Keratinocyte (primary cell): ENCODE measurements around the gene MARK1. TPM values are rescaled to one million over a fixed set of nuclear protein-coding genes. Genes with fewer than 3 reads are reported as not detected.

Experiments
- DNase-seq: peaks from one replicate; pipeline ENCODE4 v3.0.0-alpha.2; 2011; ENCODE audit warnings: low read depth, missing footprints, low spot score
- FAIRE-seq: peaks from 2 replicates; lab custom pipeline; 2011; peaks lifted over from hg19 to GRCh38; lab: Jason Lieb, UNC
- H2AFZ ChIP-seq: 2 replicates; pipeline ENCODE4 v1.6.0; 2012; ENCODE audit warnings: low read length, control low read depth, inconsistent platforms; ENCODE audit not compliant: control insufficient read depth
- H3K27ac ChIP-seq: 2 replicates; pipeline ENCODE4 v1.5.1; 2011; ENCODE audit warnings: low read length; ENCODE audit not compliant: control insufficient read depth, insufficient read depth
- H3K27me3 ChIP-seq: 3 replicates; pipeline ENCODE4 v1.6.0; 2011; ENCODE audit warnings: low read length; ENCODE audit not compliant: control insufficient read depth, insufficient read depth; ENCODE audit errors: extremely low read depth
- H3K36me3 ChIP-seq, 2 experiments: 2 replicates in 1 of 2; 3 replicates in 1 of 2; pipeline ENCODE4 v1.5.1; 2011; ENCODE audit warnings: low read length in 2 of 2, mild to moderate bottlenecking in 1 of 2; ENCODE audit not compliant: control insufficient read depth in 2 of 2, insufficient read depth in 2 of 2; ENCODE audit errors: extremely low read depth in 1 of 2
- H3K4me1 ChIP-seq: 3 replicates; pipeline ENCODE4 v1.5.1; 2011; ENCODE audit warnings: low read length; ENCODE audit not compliant: control insufficient read depth, insufficient read depth; ENCODE audit errors: extremely low read depth
- H3K4me2 ChIP-seq: 3 replicates; pipeline ENCODE4 v1.6.0; 2011; ENCODE audit warnings: low read depth, low read length; ENCODE audit not compliant: control insufficient read depth, insufficient read depth; ENCODE audit errors: extremely low read depth
- H3K4me3 ChIP-seq, 3 experiments: fragments of 200-600 bp in 1 of 3; sonication (generic) in 1 of 3; 2 replicates in 2 of 3; 3 replicates in 1 of 3; pipeline ENCODE4 v1.5.1; 2011 to 2016; ENCODE audit warnings: low read length in 3 of 3, mild to moderate bottlenecking in 3 of 3, control low read depth in 2 of 3, inconsistent platforms in 1 of 3, low read depth in 1 of 3, mixed read lengths in 1 of 3, mixed run types in 1 of 3, moderate library complexity in 1 of 3; ENCODE audit not compliant: control insufficient read depth in 2 of 3, insufficient read depth in 2 of 3; ENCODE audit errors: extremely low read depth in 1 of 3
- H3K79me2 ChIP-seq: 2 replicates; pipeline ENCODE4 v1.6.0; 2012; ENCODE audit warnings: low read length; ENCODE audit not compliant: control insufficient read depth, insufficient read depth
- H3K9ac ChIP-seq: 3 replicates; pipeline ENCODE4 v1.6.0; 2011; ENCODE audit warnings: low read length; ENCODE audit not compliant: control insufficient read depth, insufficient read depth; ENCODE audit errors: extremely low read depth
- H3K9me1 ChIP-seq: 3 replicates; pipeline ENCODE4 v1.6.0; 2011; ENCODE audit warnings: low read length; ENCODE audit not compliant: control insufficient read depth, insufficient read depth; ENCODE audit errors: extremely low read depth
- H3K9me3 ChIP-seq: 2 replicates; pipeline ENCODE4 v1.5.1; 2012; ENCODE audit warnings: low read depth, low read length; ENCODE audit not compliant: control insufficient read depth
- H4K20me1 ChIP-seq: 3 replicates; pipeline ENCODE4 v1.6.0; 2011; ENCODE audit warnings: low read length; ENCODE audit not compliant: control insufficient read depth, insufficient read depth; ENCODE audit errors: extremely low read depth
- EZH2 ChIP-seq: IDR thresholded peaks from one replicate; pipeline ENCODE4 v1.6.1; 2012; ENCODE audit warnings: inconsistent platforms, mild to moderate bottlenecking, low read length, moderate library complexity
- dilution Hi-C: fragments of 300-500 bp; cut with MboI; formaldehyde crosslinking; loops from one replicate; pipeline ENCODE4 v1.7.0; 2020; ENCODE audit warnings: low sequenced_read_pairs; ENCODE audit not compliant: extremely low pct_ligation_motif_present
- polyA plus RNA-seq, 5 experiments: library from polyadenylated mRNA; depleted of rRNA in 3 of 5; stranded (reverse) in 3 of 5; stranded (forward) in 1 of 5; unstranded in 1 of 5; fragments of >200 nt; gene quantifications; 1 replicate in 1 of 5; 2 replicates in 3 of 5; 3 replicates in 1 of 5; pipeline versions ENCODE4 v1.2.1 to v1.2.3, GENCODE V29; 2011 to 2012; ENCODE audit warnings: missing spikeins in 2 of 5, low read depth in 1 of 5, low replicate concordance in 1 of 5
- TF ChIP-seq, protein P1 (sequence below), 3 experiments: IDR thresholded peaks in 1 of 3; conservative IDR thresholded peaks in 1 of 3; optimal IDR thresholded peaks in 1 of 3; 2 replicates in 2 of 3; 3 replicates in 1 of 3; pipeline versions ENCODE3 to v1.5.1; 2011; ENCODE audit warnings: low read length in 3 of 3, mild to moderate bottlenecking in 3 of 3, moderate library complexity in 2 of 3, control low read depth in 1 of 3, inconsistent platforms in 1 of 3; ENCODE audit not compliant: insufficient read depth in 2 of 3; ENCODE audit errors: extremely low read depth in 1 of 3

The MARK1 gene
- polyA plus RNA-seq, 1 donor (not counting 4 experiments of a cell fraction or from before 2014, with no cell fraction given) = 8.4 TPM

- H3K9ac ChIP-seq = no peak overlapping the region
- no peaks in the 10 kb centered on the region for H3K9me3 ChIP-seq
- peaks cover 47% of the 10 kb centered on the region for H3K4me1 ChIP-seq
- no peaks in the 10 kb centered on the region for H3K9me1 ChIP-seq
- no peaks in the 10 kb centered on the region for H3K79me2 ChIP-seq
- H3K27me3 ChIP-seq = no peaks in the 10 kb centered on the region
- peak overlapping the region in 1 of 3 experiments; percentile 7 for H3K4me3 ChIP-seq
- peak overlapping the region; percentile 54 for H3K27ac ChIP-seq
- TF ChIP-seq, protein P1, sequence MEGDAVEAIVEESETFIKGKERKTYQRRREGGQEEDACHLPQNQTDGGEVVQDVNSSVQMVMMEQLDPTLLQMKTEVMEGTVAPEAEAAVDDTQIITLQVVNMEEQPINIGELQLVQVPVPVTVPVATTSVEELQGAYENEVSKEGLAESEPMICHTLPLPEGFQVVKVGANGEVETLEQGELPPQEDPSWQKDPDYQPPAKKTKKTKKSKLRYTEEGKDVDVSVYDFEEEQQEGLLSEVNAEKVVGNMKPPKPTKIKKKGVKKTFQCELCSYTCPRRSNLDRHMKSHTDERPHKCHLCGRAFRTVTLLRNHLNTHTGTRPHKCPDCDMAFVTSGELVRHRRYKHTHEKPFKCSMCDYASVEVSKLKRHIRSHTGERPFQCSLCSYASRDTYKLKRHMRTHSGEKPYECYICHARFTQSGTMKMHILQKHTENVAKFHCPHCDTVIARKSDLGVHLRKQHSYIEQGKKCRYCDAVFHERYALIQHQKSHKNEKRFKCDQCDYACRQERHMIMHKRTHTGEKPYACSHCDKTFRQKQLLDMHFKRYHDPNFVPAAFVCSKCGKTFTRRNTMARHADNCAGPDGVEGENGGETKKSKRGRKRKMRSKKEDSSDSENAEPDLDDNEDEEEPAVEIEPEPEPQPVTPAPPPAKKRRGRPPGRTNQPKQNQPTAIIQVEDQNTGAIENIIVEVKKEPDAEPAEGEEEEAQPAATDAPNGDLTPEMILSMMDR (optimal IDR thresholded peaks at IDR 0.05 in 1 of 3, IDR thresholded peaks at IDR 0.05 in 1 of 3, conservative IDR thresholded peaks at IDR 0.05 in 1 of 3; ENCODE audit: extremely low read depth in 1 of 3, insufficient read depth in 2 of 3, low read length in 3 of 3) = no peak
- no peak for TF ChIP-seq EZH2
- DNase-seq = peak; percentile 83
- dilution Hi-C loops = no loop called here
- peak overlapping the region; percentile 46 for H3K4me2 ChIP-seq
- H2AFZ ChIP-seq = no peak overlapping the region
- peak; percentile 99 for FAIRE-seq
- no peaks in the 10 kb centered on the region for H4K20me1 ChIP-seq
- H3K36me3 ChIP-seq = no peaks in the 10 kb centered on the region
Measured at GRCh38 chr1:220511179-220511578, 16.8 kb upstream of the MARK1 start.

- dilution Hi-C loops = no loop called here
- FAIRE-seq (no peak), DNase-seq (no peak)
- no peaks in the 10 kb centered on the region for H3K79me2 ChIP-seq
- H3K4me2 ChIP-seq = peak overlapping the region; percentile 46
- peaks cover 53% of the 10 kb centered on the region for H3K4me1 ChIP-seq
- no peaks in the 10 kb centered on the region for H3K27me3 ChIP-seq
- peak overlapping the region; percentile 35 for H2AFZ ChIP-seq
- no peaks in the 10 kb centered on the region for H3K36me3 ChIP-seq
- no peaks in the 10 kb centered on the region for H3K9me3 ChIP-seq
- H3K27ac ChIP-seq = peak overlapping the region; percentile 54
- TF ChIP-seq, protein P1 (optimal IDR thresholded peaks at IDR 0.05 in 1 of 3, IDR thresholded peaks at IDR 0.05 in 1 of 3, conservative IDR thresholded peaks at IDR 0.05 in 1 of 3; ENCODE audit: extremely low read depth in 1 of 3, insufficient read depth in 2 of 3, low read length in 3 of 3) = peak; percentile 41 to 52 (median 45)
- no peak for TF ChIP-seq EZH2
- peak overlapping the region in 1 of 3 experiments; percentile 7 for H3K4me3 ChIP-seq
- H3K9ac ChIP-seq = no peak overlapping the region
- H4K20me1 ChIP-seq = no peaks in the 10 kb centered on the region
- H3K9me1 ChIP-seq = no peaks in the 10 kb centered on the region
Measured at GRCh38 chr1:220511785-220512184, 16.2 kb upstream of the MARK1 start.
